ENCODE results near the gene DIPK1C. TPM values are rescaled to one million over a fixed set of nuclear protein-coding genes. Genes with fewer than 3 reads are reported as not detected.

Gene DIPK1C
- polyA plus RNA-seq, 4 donors: 0.10 to 0.43 TPM; not detected in 2

- no peak for DNase-seq
- Histone ChIP-seq H3K27ac (ENCODE audit: low read depth in 1 of 3, low read length in 2 of 3) (no peak overlapping the region), H3K36me3 (ENCODE audit: control insufficient read depth in 3 of 3, insufficient read depth in 2 of 3, low read depth in 1 of 3, low read length in 3 of 3) (no peaks in the 10 kb centered on the region), H3K9me3 (ENCODE audit: control insufficient read depth in 2 of 2, insufficient read depth in 1 of 2, low read depth in 1 of 2, low read length in 1 of 2) (no peaks in the 10 kb centered on the region), H3K4me3 (ENCODE audit: low read depth in 1 of 3, low read length in 3 of 3) (no peak overlapping the region), H3K27me3 (ENCODE audit: control insufficient read depth in 3 of 3, insufficient read depth in 3 of 3, low read length in 3 of 3) (peaks cover 0 to 8% (median 0%) of the 10 kb centered on the region in 3 donors), H3K4me1 (ENCODE audit: control insufficient read depth in 3 of 3, insufficient read depth in 2 of 3, low read depth in 1 of 3, low read length in 2 of 3) (no peaks in the 10 kb centered on the region)
- 62 to 95% (median 85%) methylated on average over 2 of the region's 2 CpGs for WGBS, 3 donors
- no peak for FAIRE-seq
Measured at GRCh38 chr18:74420481-74420880, 36.6 kb downstream of the DIPK1C start.

- Histone ChIP-seq H3K27ac (ENCODE audit: low read depth in 1 of 3, low read length in 2 of 3) (no peak overlapping the region), H3K27me3 (ENCODE audit: control insufficient read depth in 3 of 3, insufficient read depth in 3 of 3, low read length in 3 of 3) (peaks cover 0 to 10% (median 0%) of the 10 kb centered on the region in 3 donors), H3K4me1 (ENCODE audit: control insufficient read depth in 3 of 3, insufficient read depth in 2 of 3, low read depth in 1 of 3, low read length in 2 of 3) (no peaks in the 10 kb centered on the region), H3K4me3 (ENCODE audit: low read depth in 1 of 3, low read length in 3 of 3) (no peak overlapping the region), H3K9me3 (ENCODE audit: control insufficient read depth in 2 of 2, insufficient read depth in 1 of 2, low read depth in 1 of 2, low read length in 1 of 2) (no peaks in the 10 kb centered on the region), H3K36me3 (ENCODE audit: control insufficient read depth in 3 of 3, insufficient read depth in 2 of 3, low read depth in 1 of 3, low read length in 3 of 3) (no peaks in the 10 kb centered on the region)
- FAIRE-seq (no peak), DNase-seq (no peak)
- 71 to 79% (median 76%) methylated on average over 4 of the region's 4 CpGs for WGBS, 3 donors
Measured at GRCh38 chr18:74419761-74420160, 37.3 kb downstream of the DIPK1C start.

- Histone ChIP-seq H3K9me3 (ENCODE audit: control insufficient read depth in 2 of 2, insufficient read depth in 1 of 2, low read depth in 1 of 2, low read length in 1 of 2) (no peaks in the 10 kb centered on the region), H3K4me1 (ENCODE audit: control insufficient read depth in 3 of 3, insufficient read depth in 2 of 3, low read depth in 1 of 3, low read length in 2 of 3) (no peaks in the 10 kb centered on the region), H3K27me3 (ENCODE audit: control insufficient read depth in 3 of 3, insufficient read depth in 3 of 3, low read length in 3 of 3) (peaks cover 0 to 11% (median 0%) of the 10 kb centered on the region in 3 donors), H3K4me3 (ENCODE audit: low read depth in 1 of 3, low read length in 3 of 3) (no peak overlapping the region), H3K36me3 (ENCODE audit: control insufficient read depth in 3 of 3, insufficient read depth in 2 of 3, low read depth in 1 of 3, low read length in 3 of 3) (no peaks in the 10 kb centered on the region), H3K27ac (ENCODE audit: low read depth in 1 of 3, low read length in 2 of 3) (no peak overlapping the region)
- no peak for DNase-seq
- FAIRE-seq: no peak
- WGBS, 3 donors: 48 to 61% (median 60%) methylated on average over 2 of the region's 2 CpGs
Measured at GRCh38 chr18:74418023-74418422, 39.1 kb downstream of the DIPK1C start.

GRCh38 chr18:74416124-74416523, 41.0 kb downstream of the DIPK1C start:
- DNase-seq (no peak), FAIRE-seq (no peak)
- Histone ChIP-seq H3K4me3 (ENCODE audit: low read depth in 1 of 3, low read length in 3 of 3) (no peak overlapping the region), H3K9me3 (ENCODE audit: control insufficient read depth in 2 of 2, insufficient read depth in 1 of 2, low read depth in 1 of 2, low read length in 1 of 2) (no peaks in the 10 kb centered on the region), H3K27me3 (ENCODE audit: control insufficient read depth in 3 of 3, insufficient read depth in 3 of 3, low read length in 3 of 3) (peaks cover 0 to 6% (median 1%) of the 10 kb centered on the region in 3 donors), H3K4me1 (ENCODE audit: control insufficient read depth in 3 of 3, insufficient read depth in 2 of 3, low read depth in 1 of 3, low read length in 2 of 3) (no peaks in the 10 kb centered on the region), H3K27ac (ENCODE audit: low read depth in 1 of 3, low read length in 2 of 3) (no peak overlapping the region), H3K36me3 (ENCODE audit: control insufficient read depth in 3 of 3, insufficient read depth in 2 of 3, low read depth in 1 of 3, low read length in 3 of 3) (no peaks in the 10 kb centered on the region)
- WGBS, 3 donors: 82 to 86% (median 86%) methylated on average over 12 of the region's 12 CpGs

- Histone ChIP-seq H3K27me3 (ENCODE audit: control insufficient read depth in 3 of 3, insufficient read depth in 3 of 3, low read length in 3 of 3) (peaks cover 0 to 8% (median 2%) of the 10 kb centered on the region in 3 donors), H3K4me1 (ENCODE audit: control insufficient read depth in 3 of 3, insufficient read depth in 2 of 3, low read depth in 1 of 3, low read length in 2 of 3) (no peaks in the 10 kb centered on the region), H3K36me3 (ENCODE audit: control insufficient read depth in 3 of 3, insufficient read depth in 2 of 3, low read depth in 1 of 3, low read length in 3 of 3) (no peaks in the 10 kb centered on the region), H3K27ac (ENCODE audit: low read depth in 1 of 3, low read length in 2 of 3) (no peak overlapping the region), H3K9me3 (ENCODE audit: control insufficient read depth in 2 of 2, insufficient read depth in 1 of 2, low read depth in 1 of 2, low read length in 1 of 2) (no peaks in the 10 kb centered on the region), H3K4me3 (ENCODE audit: low read depth in 1 of 3, low read length in 3 of 3) (no peak overlapping the region)
- 82 to 94% (median 84%) methylated on average over 12 of the region's 12 CpGs for whole genome bisulfite sequencing, 3 donors
- FAIRE-seq: no peak
- DNase-seq: no peak
Measured at GRCh38 chr18:74414953-74415515, 42.1 kb downstream of the DIPK1C start.

GRCh38 chr18:74413836-74414235, 43.3 kb downstream of the DIPK1C start:
- no peak for DNase-seq
- WGBS, 3 donors: 82 to 91% (median 90%) methylated on average over 7 of the region's 7 CpGs
- Histone ChIP-seq H3K4me3 (ENCODE audit: low read depth in 1 of 3, low read length in 3 of 3) (no peak overlapping the region), H3K27me3 (ENCODE audit: control insufficient read depth in 3 of 3, insufficient read depth in 3 of 3, low read length in 3 of 3) (peaks cover 0 to 6% (median 2%) of the 10 kb centered on the region in 3 donors), H3K4me1 (ENCODE audit: control insufficient read depth in 3 of 3, insufficient read depth in 2 of 3, low read depth in 1 of 3, low read length in 2 of 3) (no peaks in the 10 kb centered on the region), H3K27ac (ENCODE audit: low read depth in 1 of 3, low read length in 2 of 3) (no peak overlapping the region), H3K36me3 (ENCODE audit: control insufficient read depth in 3 of 3, insufficient read depth in 2 of 3, low read depth in 1 of 3, low read length in 3 of 3) (no peaks in the 10 kb centered on the region), H3K9me3 (ENCODE audit: control insufficient read depth in 2 of 2, insufficient read depth in 1 of 2, low read depth in 1 of 2, low read length in 1 of 2) (no peaks in the 10 kb centered on the region)
- no peak for FAIRE-seq

GRCh38 chr18:74412116-74412880, 44.8 kb downstream of the DIPK1C start:
- no peaks in the 10 kb centered on the region for H3K9me3 ChIP-seq (ENCODE audit: control insufficient read depth in 2 of 2, insufficient read depth in 1 of 2, low read depth in 1 of 2, low read length in 1 of 2)
- H3K36me3 ChIP-seq (ENCODE audit: control insufficient read depth in 3 of 3, insufficient read depth in 2 of 3, low read depth in 1 of 3, low read length in 3 of 3): no peaks in the 10 kb centered on the region
- H3K4me1 ChIP-seq (ENCODE audit: control insufficient read depth in 3 of 3, insufficient read depth in 2 of 3, low read depth in 1 of 3, low read length in 2 of 3): no peaks in the 10 kb centered on the region
- H3K4me3 ChIP-seq (ENCODE audit: low read depth in 1 of 3, low read length in 3 of 3): no peak overlapping the region
- H3K27ac ChIP-seq (ENCODE audit: low read depth in 1 of 3, low read length in 2 of 3): no peak overlapping the region
- WGBS, 3 donors: 79 to 85% (median 85%) methylated on average over 21 of the region's 21 CpGs
- FAIRE-seq (no peak), DNase-seq (no peak)
- H3K27me3 ChIP-seq (ENCODE audit: control insufficient read depth in 3 of 3, insufficient read depth in 3 of 3, low read length in 3 of 3): peaks cover 0 to 6% (median 2%) of the 10 kb centered on the region in 3 donors

GRCh38 chr18:74411475-74411874, 45.6 kb downstream of the DIPK1C start:
- FAIRE-seq (no peak), DNase-seq (no peak)
- Histone ChIP-seq H3K9me3 (ENCODE audit: control insufficient read depth in 2 of 2, insufficient read depth in 1 of 2, low read depth in 1 of 2, low read length in 1 of 2) (no peaks in the 10 kb centered on the region), H3K4me1 (ENCODE audit: control insufficient read depth in 3 of 3, insufficient read depth in 2 of 3, low read depth in 1 of 3, low read length in 2 of 3) (no peaks in the 10 kb centered on the region), H3K27me3 (ENCODE audit: control insufficient read depth in 3 of 3, insufficient read depth in 3 of 3, low read length in 3 of 3) (peaks cover 0 to 6% (median 2%) of the 10 kb centered on the region in 3 donors), H3K4me3 (ENCODE audit: low read depth in 1 of 3, low read length in 3 of 3) (no peak overlapping the region), H3K36me3 (ENCODE audit: control insufficient read depth in 3 of 3, insufficient read depth in 2 of 3, low read depth in 1 of 3, low read length in 3 of 3) (no peaks in the 10 kb centered on the region), H3K27ac (ENCODE audit: low read depth in 1 of 3, low read length in 2 of 3) (no peak overlapping the region)
- 67 to 78% (median 72%) methylated on average over 9 of the region's 9 CpGs for WGBS, 3 donors
